Activated naive CD4-positive, alpha-beta T cell treated with anti-CD3 and anti-CD28 coated beads, Interleukin-2, amount 10 ng/mL, durations not matched to agents 7 days and 5 days (primary cell): Measurements from ENCODE around the gene ZNF778.
"Not testable (repeated sequence)": the region's sequence is repeated elsewhere in the genome, so short reads cannot be mapped to it uniquely, and the experiment has no call there.

Experiments used
- CTCF ChIA-PET: fragments of 350-600 bp; sonication (Branson Sonifier 250); formaldehyde crosslinking; loops from one replicate; lab custom pipeline; 2021; ENCODE audit warnings: antibody characterized with exemption; lab: Charles Lee
- DNase-seq: peaks from one replicate; pipeline ENCODE4 v3.0.0-alpha.2; 2020
- H3K27ac Mint-ChIP-seq: one replicate; pipeline ENCODE4 v1.8.0; 2021; ENCODE audit warnings: mild to moderate bottlenecking, moderate library complexity, mixed read lengths
- H3K27me3 Mint-ChIP-seq: one replicate; pipeline ENCODE4 v1.8.0; 2021; ENCODE audit warnings: mild to moderate bottlenecking, mixed read lengths
- H3K36me3 Mint-ChIP-seq: one replicate; pipeline ENCODE4 v1.8.0; 2021; ENCODE audit warnings: mixed read lengths
- H3K4me1 Mint-ChIP-seq: one replicate; pipeline ENCODE4 v1.8.0; 2021; ENCODE audit warnings: mixed read lengths
- H3K4me3 Mint-ChIP-seq: one replicate; pipeline ENCODE4 v1.8.0; 2021; ENCODE audit warnings: mild to moderate bottlenecking, moderate library complexity, mixed read lengths
- H3K9me3 Mint-ChIP-seq: one replicate; pipeline ENCODE4 v1.8.0; 2021; ENCODE audit warnings: mixed read lengths

Gene ZNF778

GRCh38 chr16:89261691-89262563 is 44.4 kb downstream of the ZNF778 start:
- no peak for DNase-seq
- CTCF ChIA-PET: no interaction called here
- Mint-ChIP-seq H3K4me1 (peaks cover 16% of the 10 kb centered on the region), H3K4me3 (peak overlapping the region; percentile 6), H3K27ac (no peak overlapping the region), H3K9me3 (no peaks in the 10 kb centered on the region), H3K27me3 (peaks cover 30% of the 10 kb centered on the region), H3K36me3 (peaks cover 7% of the 10 kb centered on the region)

- CTCF ChIA-PET: interaction anchor here (0.9 kb wide), 1 partner anchor 24 kb away, joined by 3 read pairs; no protein-coding TSS in a partner anchor
- Mint-ChIP-seq H3K9me3 (no peaks in the 10 kb centered on the region), H3K4me1 (peaks cover 6% of the 10 kb centered on the region), H3K36me3 (peaks cover 18% of the 10 kb centered on the region), H3K4me3 (no peak overlapping the region), H3K27ac (no peak overlapping the region), H3K27me3 (peaks cover 3% of the 10 kb centered on the region)
- DNase-seq: no peak
Measured at GRCh38 chr16:89264800-89265550, 47.5 kb downstream of the ZNF778 start.

- Mint-ChIP-seq H3K36me3 (peaks cover 20% of the 10 kb centered on the region), H3K27me3 (no peaks in the 10 kb centered on the region)
- CTCF ChIA-PET: interaction anchor here (2.1 kb wide), 1 partner anchor 23 kb away, joined by 6 read pairs; no protein-coding TSS in a partner anchor
Measured at GRCh38 chr16:89265647-89266046, 48.1 kb downstream of the ZNF778 start.

GRCh38 chr16:89266521-89267134 is 49.1 kb downstream of the ZNF778 start:
- CTCF ChIA-PET: interaction anchor here (2.1 kb wide), 1 partner anchor 22 kb away, joined by 6 read pairs; no protein-coding TSS in a partner anchor
- peaks cover 3% of the 10 kb centered on the region for H3K4me1 Mint-ChIP-seq
- no peaks in the 10 kb centered on the region for H3K9me3 Mint-ChIP-seq
- H3K27ac Mint-ChIP-seq: no peak overlapping the region
- no peak for DNase-seq
- H3K27me3 Mint-ChIP-seq: no peaks in the 10 kb centered on the region
- H3K4me3 Mint-ChIP-seq: no peak overlapping the region
- H3K36me3 Mint-ChIP-seq: peaks cover 24% of the 10 kb centered on the region

More at GRCh38 chr16:89265647-89266046, 48.1 kb downstream of the ZNF778 start:
- no peak overlapping the region for H3K27ac Mint-ChIP-seq
- no peak overlapping the region for H3K4me3 Mint-ChIP-seq
- H3K4me1 Mint-ChIP-seq: peaks cover 6% of the 10 kb centered on the region
- no peak for DNase-seq
- H3K9me3 Mint-ChIP-seq: no peaks in the 10 kb centered on the region

DNA sequence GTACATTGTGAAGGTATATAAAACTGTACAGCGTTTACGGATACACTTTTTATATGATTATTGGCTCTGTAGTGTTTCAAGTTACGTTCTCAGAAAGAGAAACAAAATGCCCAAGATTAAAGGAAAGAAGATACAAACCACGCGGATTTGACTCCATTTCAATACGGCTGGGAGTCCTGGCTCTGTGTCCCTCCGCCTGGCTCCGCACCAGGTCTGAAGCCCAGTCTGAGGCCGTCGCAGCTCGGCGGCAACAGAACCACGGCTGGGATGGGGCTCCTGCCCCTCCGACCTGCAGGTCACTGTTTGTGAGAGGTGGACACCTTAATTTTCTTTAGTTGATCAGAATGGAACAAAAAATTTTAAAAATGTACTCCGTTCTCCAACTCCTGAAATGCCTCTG is 50.2 kb downstream of the ZNF778 start:
- H3K27me3 Mint-ChIP-seq, H3K27ac Mint-ChIP-seq, H3K4me3 Mint-ChIP-seq, H3K9me3 Mint-ChIP-seq, DNase-seq, H3K4me1 Mint-ChIP-seq: not testable (repeated sequence)
- peaks cover 35% of the 10 kb centered on the region for H3K36me3 Mint-ChIP-seq
- CTCF ChIA-PET: interaction anchor here (2.1 kb wide), 1 partner anchor 20 kb away, joined by 6 read pairs; no protein-coding TSS in a partner anchor

DNA sequence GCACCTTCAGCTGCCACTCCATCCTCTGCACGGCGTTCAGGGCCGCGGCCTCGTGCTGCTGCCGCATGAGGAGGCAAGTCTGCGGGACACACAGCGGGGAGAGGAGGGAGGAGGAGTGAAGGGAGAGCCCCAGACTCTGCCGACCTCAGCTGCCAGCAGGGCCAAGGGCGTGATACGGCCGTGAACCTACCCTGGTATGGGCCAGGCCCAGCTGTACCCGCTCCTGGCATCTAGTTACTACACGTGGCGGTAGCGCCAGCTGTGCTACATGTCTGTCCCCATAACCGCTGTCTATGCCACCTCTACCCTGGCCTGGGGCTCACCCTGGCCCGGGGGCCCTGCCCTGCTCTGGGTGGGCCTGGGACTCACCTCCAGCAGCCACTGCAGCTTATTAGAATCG is 51.1 kb downstream of the ZNF778 start:
- Mint-ChIP-seq H3K4me3 (no peak overlapping the region), H3K4me1 (no peaks in the 10 kb centered on the region), H3K27me3 (no peaks in the 10 kb centered on the region), H3K27ac (no peak overlapping the region), H3K36me3 (peaks cover 43% of the 10 kb centered on the region), H3K9me3 (no peaks in the 10 kb centered on the region)
- CTCF ChIA-PET: no interaction called here
- no peak for DNase-seq

DNA sequence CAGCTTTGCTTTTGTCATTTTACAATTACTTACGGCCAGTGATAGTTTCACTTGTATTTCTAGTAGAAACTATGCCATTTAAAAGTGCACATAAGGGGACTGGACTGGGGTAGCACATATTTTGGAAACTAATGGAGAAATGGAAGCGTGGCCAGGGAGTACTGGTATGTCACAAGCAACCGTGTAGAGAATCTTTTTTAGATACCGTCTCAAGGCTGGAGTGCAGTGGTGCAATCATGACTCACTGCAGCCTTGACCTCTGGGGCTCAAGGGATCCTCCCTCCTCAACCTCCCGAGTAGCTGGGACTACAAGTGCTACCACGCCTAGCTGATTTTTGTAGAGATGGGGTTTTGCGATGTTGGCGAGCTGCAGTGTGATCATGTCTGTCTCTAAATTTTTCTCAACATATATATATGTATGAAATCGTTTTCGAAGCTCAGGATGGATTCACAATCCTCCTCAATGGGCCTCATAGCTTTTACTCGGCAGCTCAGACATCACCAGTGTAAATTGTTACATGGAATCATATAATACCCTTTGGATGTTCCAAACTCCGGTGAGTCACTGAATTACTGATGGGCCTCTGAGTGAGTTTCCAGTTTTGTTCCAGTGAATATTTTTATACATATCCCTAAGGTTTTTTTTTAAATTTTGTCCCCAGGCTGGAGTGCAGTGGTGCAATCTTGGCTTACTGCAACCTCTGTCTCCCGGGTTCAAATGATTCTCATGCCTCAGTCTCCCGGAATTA is 51.7 kb downstream of the ZNF778 start:
- no peaks in the 10 kb centered on the region for H3K9me3 Mint-ChIP-seq
- CTCF ChIA-PET: no interaction called here

DNA sequence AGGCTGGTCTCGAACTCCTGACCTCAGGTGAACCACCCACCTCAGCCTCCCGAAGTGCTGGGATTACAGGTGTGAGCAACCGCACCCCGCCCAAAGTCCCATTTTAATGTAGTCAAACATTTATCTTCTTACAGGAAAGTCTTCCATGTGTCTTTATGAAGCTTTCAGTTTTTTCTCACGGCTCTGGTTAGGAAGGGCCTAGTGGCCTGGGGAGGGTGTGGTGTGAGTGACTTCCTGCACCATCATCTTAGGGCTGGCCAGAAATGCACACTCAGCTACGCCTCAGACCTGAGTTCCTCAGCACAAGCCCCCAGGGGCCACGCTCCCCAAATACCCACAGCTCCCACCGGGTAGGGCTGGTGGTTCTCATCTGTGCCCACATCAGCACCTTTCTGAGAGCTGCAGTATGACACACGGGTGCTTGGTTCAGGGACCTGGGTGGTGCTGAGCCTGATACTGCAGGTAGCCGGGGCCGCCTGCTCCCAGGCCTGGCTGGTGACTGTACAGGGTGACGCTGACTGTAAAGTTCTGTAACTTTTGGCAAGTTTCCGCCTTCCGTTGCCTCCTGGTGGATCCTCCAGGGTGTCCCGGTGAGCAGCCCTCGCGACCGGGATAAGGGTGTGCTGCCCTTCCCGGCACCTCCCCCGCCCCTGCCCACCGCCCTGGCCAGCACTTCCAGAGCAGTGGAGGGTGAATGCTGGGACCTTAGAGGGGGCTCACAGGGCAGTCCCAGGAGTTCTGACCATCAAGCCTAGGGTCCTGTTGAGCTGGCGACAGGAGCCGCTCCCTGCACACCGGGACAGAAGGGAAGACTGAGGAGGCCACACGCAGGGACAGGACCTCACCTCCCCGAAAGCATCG is 52.5 kb downstream of the ZNF778 start:
- no peaks in the 10 kb centered on the region for H3K27me3 Mint-ChIP-seq
- CTCF ChIA-PET: no interaction called here
- no peak for DNase-seq
- H3K27ac Mint-ChIP-seq: peak overlapping the region; percentile 24
- H3K36me3 Mint-ChIP-seq: peaks cover 49% of the 10 kb centered on the region
- H3K4me3 Mint-ChIP-seq: no peak overlapping the region
- no peaks in the 10 kb centered on the region for H3K9me3 Mint-ChIP-seq
- H3K4me1 Mint-ChIP-seq: no peaks in the 10 kb centered on the region

More for the DNA sequence above, 51.7 kb downstream of the ZNF778 start:
- no peak overlapping the region for H3K27ac Mint-ChIP-seq
- H3K4me1 Mint-ChIP-seq: no peaks in the 10 kb centered on the region
- DNase-seq: no peak
- peaks cover 46% of the 10 kb centered on the region for H3K36me3 Mint-ChIP-seq
- H3K4me3 Mint-ChIP-seq: no peak overlapping the region
- no peaks in the 10 kb centered on the region for H3K27me3 Mint-ChIP-seq

DNA sequence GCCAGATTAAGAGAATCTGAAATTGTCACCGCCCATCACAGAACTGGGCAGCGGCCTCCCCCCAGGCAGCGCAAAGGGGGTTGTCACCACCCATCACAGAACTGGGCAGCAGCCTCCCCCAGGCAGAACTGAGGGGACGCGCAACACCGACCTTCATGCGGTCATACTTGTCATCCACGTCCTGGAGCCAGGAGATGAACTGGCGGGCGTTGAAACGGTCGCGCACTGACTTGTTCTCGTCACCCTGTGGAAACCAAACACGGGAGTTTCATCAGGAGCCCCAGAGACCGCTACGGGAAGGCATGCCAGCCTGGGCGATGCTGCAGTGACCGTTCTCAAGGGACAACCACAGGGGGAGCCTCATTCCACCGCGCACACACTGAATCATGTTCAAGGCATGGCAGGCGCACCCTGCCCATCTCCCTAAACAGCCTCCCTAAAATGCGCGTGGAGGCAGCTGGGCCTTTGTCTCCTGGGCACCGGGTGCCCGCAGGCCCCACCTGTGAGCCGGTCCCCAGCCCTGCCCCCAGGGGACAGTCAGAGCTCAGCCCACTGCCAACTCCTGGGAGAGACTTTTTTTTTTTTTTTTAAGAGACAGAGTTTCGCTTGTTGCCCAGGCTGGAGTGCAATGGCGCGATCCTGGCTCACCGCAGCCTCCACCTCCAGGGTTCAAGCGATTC is 53.3 kb downstream of the ZNF778 start:
- CTCF ChIA-PET: no interaction called here
- no peaks in the 10 kb centered on the region for H3K4me1 Mint-ChIP-seq
- no peaks in the 10 kb centered on the region for H3K27me3 Mint-ChIP-seq
- no peak for DNase-seq
- H3K36me3 Mint-ChIP-seq: peaks cover 53% of the 10 kb centered on the region
- no peak overlapping the region for H3K4me3 Mint-ChIP-seq
- H3K27ac Mint-ChIP-seq: no peak overlapping the region
- no peaks in the 10 kb centered on the region for H3K9me3 Mint-ChIP-seq

GRCh38 chr16:89272631-89273030 is 55.1 kb downstream of the ZNF778 start:
- no peak for DNase-seq
- H3K4me3 Mint-ChIP-seq: no peak overlapping the region
- H3K27me3 Mint-ChIP-seq: no peaks in the 10 kb centered on the region
- CTCF ChIA-PET: interaction anchor here (0.9 kb wide), 1 partner anchor 32 kb away, joined by 3 read pairs; no protein-coding TSS in a partner anchor
- H3K36me3 Mint-ChIP-seq: peaks cover 52% of the 10 kb centered on the region
- H3K9me3 Mint-ChIP-seq: no peaks in the 10 kb centered on the region
- H3K27ac Mint-ChIP-seq: no peak overlapping the region
- no peaks in the 10 kb centered on the region for H3K4me1 Mint-ChIP-seq

DNA sequence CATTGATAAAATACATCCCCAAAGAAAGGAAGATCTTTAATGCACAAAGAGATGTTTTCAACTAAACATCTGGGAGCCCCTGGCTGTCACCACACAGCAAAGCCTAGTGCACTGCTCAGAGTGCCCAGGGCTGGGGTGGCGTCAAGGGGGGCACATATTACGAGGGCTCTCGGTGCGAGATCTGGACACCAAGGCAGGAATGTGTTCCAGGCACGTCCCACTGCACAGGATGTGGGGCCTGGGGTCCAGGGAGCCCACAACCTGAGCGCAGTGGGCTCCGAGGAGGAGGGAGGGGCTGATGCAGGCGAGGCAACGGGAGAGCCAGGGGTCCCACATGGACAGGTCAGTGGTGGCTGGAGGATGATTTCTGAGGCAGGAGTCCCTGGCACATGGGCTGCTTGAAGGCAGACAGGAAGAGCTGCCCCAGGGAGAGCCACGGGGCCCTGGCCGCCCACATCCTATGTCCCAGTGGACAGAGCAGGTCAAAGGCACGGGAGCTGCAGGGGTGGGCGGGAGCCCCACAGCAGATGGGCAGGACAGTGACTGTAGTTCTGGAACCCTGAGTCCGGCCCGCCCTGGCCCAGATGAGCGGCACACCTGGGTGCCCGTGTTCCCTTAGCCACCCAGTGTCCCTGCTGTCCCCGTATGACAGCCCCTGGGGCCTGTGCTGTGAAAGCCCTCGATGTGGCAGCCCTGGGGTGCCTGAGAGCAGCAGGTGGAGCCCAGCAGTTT is 56.4 kb downstream of the ZNF778 start:
- peak overlapping the region; percentile 14 for H3K27ac Mint-ChIP-seq
- CTCF ChIA-PET: interaction anchor here (0.6 to 0.9 kb wide), 2 partner anchors 33 to 42 kb away, joined by 3 read pairs; no protein-coding TSS in a partner anchor
- no peaks in the 10 kb centered on the region for H3K4me1 Mint-ChIP-seq
- H3K27me3 Mint-ChIP-seq: no peaks in the 10 kb centered on the region
- no peaks in the 10 kb centered on the region for H3K9me3 Mint-ChIP-seq
- peaks cover 53% of the 10 kb centered on the region for H3K36me3 Mint-ChIP-seq
- no peak for DNase-seq
- no peak overlapping the region for H3K4me3 Mint-ChIP-seq
